ENCODE measurements around the gene ANO1. TPM values are rescaled to one million over a fixed set of nuclear protein-coding genes. Genes with fewer than 3 reads are reported as not detected.

The ANO1 gene
- total and polyA plus RNA-seq, 2 of the 8 experiments (the other 6 are each of a cell fraction or from before 2014, with no cell fraction given), result 4.7 to 5.0 TPM

DNA sequence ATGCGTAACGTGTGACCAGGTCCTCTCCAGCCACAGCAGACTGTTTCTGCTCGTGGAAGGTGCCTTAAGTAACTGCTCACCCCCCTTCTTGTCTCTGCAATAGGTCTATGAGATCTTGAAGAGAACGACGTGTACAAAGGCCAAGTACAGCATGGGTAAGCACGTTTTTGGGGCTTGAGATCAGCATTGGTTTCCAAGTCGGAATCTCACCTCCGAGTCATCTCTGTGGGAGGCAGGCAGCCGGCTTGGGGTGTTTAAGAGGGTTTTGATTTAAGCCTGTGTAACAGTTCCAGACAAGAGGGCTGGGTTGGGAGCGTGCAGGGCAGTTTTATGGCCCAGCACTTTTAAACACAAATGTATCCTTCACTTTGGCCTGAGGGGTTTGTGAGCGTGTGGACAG is 30.1 kb downstream of the ANO1 start:
- Histone ChIP-seq H3K4me3 (ENCODE audit: extremely low read depth in 1 of 4, insufficient read depth in 2 of 4, low read depth in 3 of 4, low read length in 4 of 4) (no peak overlapping the region), H2AFZ (ENCODE audit: low read length) (no peak overlapping the region), H3K36me3 (ENCODE audit: control insufficient read depth in 2 of 4, insufficient read depth in 4 of 4, low read length in 3 of 4) (no peaks in the 10 kb centered on the region), H3K56ac (replicated peaks; ENCODE audit: insufficient read length, low read depth, low read length) (no peak overlapping the region), H2BK12ac (ENCODE audit: low read depth, low read length) (no peak overlapping the region), H2BK20ac (ENCODE audit: low read length) (no peak overlapping the region), H3K9ac (replicated peaks in 1 of 4; ENCODE audit: extremely low read depth in 1 of 4, low read depth in 3 of 4, low read length in 3 of 4) (no peak overlapping the region), H3K27me3 (replicated peaks in 1 of 4; ENCODE audit: control insufficient read depth in 3 of 4, extremely low read depth in 1 of 4, insufficient read depth in 3 of 4, low read length in 3 of 4) (no peaks in the 10 kb centered on the region), H3K23me2 (ENCODE audit: low read depth, low read length) (0 out of 2 replicates have a peak, but pooled peaks cover 3% of the 10 kb centered on the region), H2AK5ac (ENCODE audit: low read depth, low read length) (no peak overlapping the region), H4K20me1 (replicated peaks in 1 of 2; ENCODE audit: control insufficient read depth in 1 of 2, insufficient read depth in 2 of 2, low read length in 2 of 2) (no peaks in the 10 kb centered on the region), H2BK120ac (replicated peaks; ENCODE audit: low read depth, low read length) (no peak overlapping the region), H3K14ac (ENCODE audit: insufficient read length) (no peak overlapping the region), H3K79me2 (ENCODE audit: control insufficient read depth in 1 of 2, insufficient read depth in 2 of 2, low read length in 2 of 2) (no peaks in the 10 kb centered on the region), H3K4ac (replicated peaks; ENCODE audit: insufficient read length, low read depth, low read length) (no peak overlapping the region), H3K18ac (ENCODE audit: extremely low read depth, low read length) (no peak overlapping the region), H3K9me3 (ENCODE audit: insufficient read depth in 2 of 2, low read depth in 1 of 2, low read length in 1 of 2) (no peaks in the 10 kb centered on the region), H4K5ac (ENCODE audit: insufficient read length, low read depth, low read length) (no peak overlapping the region), H3K79me1 (ENCODE audit: low read depth, low read length) (no peaks in the 10 kb centered on the region), H3K27ac (ENCODE audit: low read depth, low read length) (no peak overlapping the region), H3K23ac (ENCODE audit: insufficient read length) (no peak overlapping the region), H2BK5ac (ENCODE audit: low read depth, low read length) (no peak overlapping the region), H4K8ac (ENCODE audit: extremely low read depth, insufficient read depth, low read length) (no peak overlapping the region), H3K4me2 (ENCODE audit: insufficient read depth in 1 of 2, low read depth in 2 of 2, low read length in 2 of 2) (no peak overlapping the region), H2BK15ac (ENCODE audit: low read length) (no peak overlapping the region), H4K91ac (replicated peaks; ENCODE audit: insufficient read length, low read length) (no peak overlapping the region), H3K4me1 (replicated peaks in 1 of 4; ENCODE audit: control insufficient read depth in 3 of 4, insufficient read depth in 4 of 4, low read length in 3 of 4) (peaks cover 2 to 17% (median 9%) of the 10 kb centered on the region in 4 experiments; a peak in 5 of 7 replicates)
- DNase-seq (ENCODE audit: low read depth in 1 of 2, low spot score in 2 of 2) (no peak), FAIRE-seq (no peak)
- WGBS, 2 experiments (ENCODE audit: extremely low coverage in 1 of 2, insufficient coverage in 1 of 2, insufficient read length in 1 of 2, insufficient replicate concordance in 2 of 2, low coverage in 1 of 2, low lambda C conversion rate in 2 of 2, missing lambda C conversion rate in 1 of 2), result 82% methylated on average over 11 of the region's 11 CpGs; no CpG with 5 or more reads in 1 of the 2 experiments
- ChIA-PET CTCF (ENCODE audit: partially characterized antibody) (interaction anchor here (0.5 to 1.4 kb wide), 8 partner anchors 17 to 159 kb away, joined by 3 to 5 read pairs (median 4); no protein-coding TSS in a partner anchor), POLR2A (ENCODE audit: partially characterized antibody) (no interaction called here)
- TF ChIP-seq CHD1 (IDR thresholded peaks at IDR 0.05; ENCODE audit: low read depth, low read length) (no peak), JUN (IDR thresholded peaks at IDR 0.05; ENCODE audit: low read depth, low read length) (no peak), SAP30 (IDR thresholded peaks at IDR 0.05; ENCODE audit: insufficient read depth, insufficient replicate concordance, low read length) (no peak), JUND (IDR thresholded peaks at IDR 0.05; ENCODE audit: low read length) (no peak), RNF2 (IDR thresholded peaks at IDR 0.05; ENCODE audit: borderline replicate concordance, low read depth, low read length, missing control alignments, poor library complexity, severe bottlenecking) (no peak), NANOG (IDR thresholded peaks at IDR 0.05; ENCODE audit: insufficient read depth, low read depth, low read length, poor library complexity, severe bottlenecking) (no peak), MAFK (IDR thresholded peaks at IDR 0.05; ENCODE audit: low read depth, low read length) (no peak), POLR2A (IDR thresholded peaks at IDR 0.05; ENCODE audit: control extremely low read depth in 1 of 2, low read depth in 2 of 2, low read length in 2 of 2) (no peak), TAF1 (IDR thresholded peaks at IDR 0.05; ENCODE audit: low read depth, low read length) (no peak), EGR1 (IDR thresholded peaks at IDR 0.05; ENCODE audit: borderline replicate concordance, low read depth, low read length) (no peak), YY1 (IDR thresholded peaks at IDR 0.05; ENCODE audit: low read depth, low read length) (no peak), RAD21 (IDR thresholded peaks at IDR 0.05 in 1 of 2, conservative IDR thresholded peaks at IDR 0.05 in 1 of 2; ENCODE audit: low read depth in 2 of 2, low read length in 2 of 2) (no peak)
